HG03196 (cell line): Measurements from ENCODE around the gene KLF6.

Experiments used
- ATAC-seq: cut with Tn5 transposase; IDR thresholded peaks from one replicate; pipeline ENCODE4 v1.9.1; 2021; ENCODE audit not compliant: unreplicated experiment

KLF6 gene

DNA sequence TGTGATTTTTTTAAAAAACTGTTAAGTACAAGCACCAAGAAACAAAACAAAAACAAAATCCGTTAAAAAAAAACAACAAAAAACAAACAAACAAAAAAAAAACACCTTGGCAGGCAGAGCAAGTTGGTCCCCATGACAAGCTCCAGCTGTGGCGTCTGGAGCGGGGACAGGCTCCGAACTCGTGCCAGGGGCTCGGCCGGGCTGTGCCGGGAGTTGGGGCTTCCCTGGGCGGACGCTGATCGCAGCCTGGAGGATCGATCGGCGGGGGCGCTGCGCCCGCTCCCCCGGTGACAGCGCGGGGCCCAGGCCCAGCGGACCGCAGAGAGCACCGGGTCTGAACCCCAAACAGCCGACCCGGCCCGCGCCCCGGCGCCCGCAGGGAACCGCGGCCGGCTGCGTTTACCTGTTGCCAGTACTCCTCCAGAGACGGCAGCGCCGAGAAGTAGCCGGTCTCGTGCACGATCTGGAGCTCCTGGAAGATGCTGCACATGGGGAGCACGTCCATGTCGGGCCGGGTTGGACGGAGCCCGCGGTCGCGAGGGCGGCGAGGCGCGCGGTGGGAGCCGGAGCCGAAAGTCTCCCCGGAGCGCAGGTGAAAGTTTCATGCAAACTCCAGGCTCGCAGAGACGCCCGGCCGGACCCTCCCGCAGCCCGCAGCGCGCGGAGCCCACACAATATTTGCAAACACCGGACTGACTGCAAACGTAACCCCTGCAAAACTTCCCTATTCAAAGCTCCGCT, at the start of gene KLF6:
Gene KLF6 (minus strand): TSS at position 700 of the 741 bp plus-strand sequence. CDS start 195 bp downstream, at position 505.
- peak; percentile 42 for ATAC-seq

DNA sequence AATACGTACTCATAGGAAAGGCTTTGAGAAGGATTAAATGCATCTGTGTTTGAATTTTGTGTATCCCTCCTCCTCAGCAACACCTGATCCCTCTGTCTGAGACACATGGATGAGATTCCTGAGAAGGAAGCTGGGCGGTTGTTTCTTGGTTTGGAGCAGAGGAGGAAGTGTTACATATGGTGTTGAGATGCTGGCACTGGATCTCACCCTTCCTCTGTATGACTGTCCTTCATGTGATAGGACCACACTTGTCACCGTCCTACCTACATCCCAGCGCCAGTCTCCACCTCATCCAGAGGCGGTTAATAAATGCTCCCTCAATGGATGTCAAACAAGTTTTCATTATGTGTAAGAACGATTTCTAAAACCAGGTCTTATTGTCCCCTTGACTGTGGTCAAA, 49.4 kb upstream of the KLF6 start:
- no peak for ATAC-seq

GRCh38 chr10:3833046-3833445, 48.0 kb upstream of the KLF6 start:
- no peak for ATAC-seq

DNA sequence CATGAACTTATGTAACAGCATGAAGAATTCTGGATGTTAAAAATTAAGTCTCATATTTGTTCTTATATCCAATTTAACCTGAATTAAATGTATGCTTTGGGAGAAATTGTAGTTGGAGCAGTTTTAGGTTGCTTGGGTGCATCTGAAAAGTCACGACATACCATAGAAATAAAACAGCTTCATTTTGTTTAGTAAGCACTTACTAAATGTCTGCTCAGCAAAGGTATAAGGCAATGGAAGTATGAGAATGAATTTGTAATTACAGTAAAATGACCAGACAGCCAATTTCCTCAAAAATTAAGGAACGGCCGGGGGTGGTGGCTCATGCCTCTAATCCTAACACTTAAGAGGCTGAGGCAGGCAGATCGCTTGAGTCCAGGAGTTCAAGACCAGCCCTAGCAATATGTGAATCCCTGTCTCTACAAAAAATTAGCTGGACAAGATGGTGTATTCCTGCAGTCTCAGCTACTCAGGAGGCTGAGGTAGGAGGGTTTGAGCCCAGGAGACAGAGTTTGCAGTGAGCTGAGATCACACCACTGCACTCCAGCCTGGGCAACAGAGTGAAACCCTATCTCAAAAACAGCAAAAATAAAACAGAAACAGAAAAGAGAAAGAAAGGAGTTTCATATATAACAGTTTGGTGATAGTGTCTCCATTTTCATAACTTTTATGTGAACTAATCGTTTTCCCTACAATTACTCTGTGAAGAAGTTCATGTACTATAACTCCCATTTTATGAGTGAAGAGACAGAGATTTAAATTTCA, 47.2 kb upstream of the KLF6 start:
- ATAC-seq: no peak

GRCh38 chr10:3831608-3832007, 46.6 kb upstream of the KLF6 start:
- ATAC-seq: no peak

DNA sequence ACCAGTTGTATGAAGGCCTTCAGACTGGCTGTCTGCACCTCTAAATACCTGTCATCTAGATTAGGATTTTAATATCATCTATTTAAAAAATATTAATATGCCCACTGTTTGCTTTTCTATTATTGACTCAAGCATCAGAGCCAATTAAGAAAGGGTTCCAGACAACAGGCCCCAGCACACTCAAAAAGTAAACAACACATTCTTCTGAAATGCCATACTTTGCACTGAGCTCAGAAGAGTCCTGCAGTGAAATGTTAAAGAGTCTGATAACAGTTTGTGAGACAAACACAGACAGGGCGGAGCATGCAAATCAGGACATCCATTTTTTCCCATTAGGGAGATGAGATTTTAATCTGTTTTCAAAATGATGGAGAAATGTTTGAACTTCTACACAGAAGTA, 45.9 kb upstream of the KLF6 start:
- ATAC-seq: no peak

DNA sequence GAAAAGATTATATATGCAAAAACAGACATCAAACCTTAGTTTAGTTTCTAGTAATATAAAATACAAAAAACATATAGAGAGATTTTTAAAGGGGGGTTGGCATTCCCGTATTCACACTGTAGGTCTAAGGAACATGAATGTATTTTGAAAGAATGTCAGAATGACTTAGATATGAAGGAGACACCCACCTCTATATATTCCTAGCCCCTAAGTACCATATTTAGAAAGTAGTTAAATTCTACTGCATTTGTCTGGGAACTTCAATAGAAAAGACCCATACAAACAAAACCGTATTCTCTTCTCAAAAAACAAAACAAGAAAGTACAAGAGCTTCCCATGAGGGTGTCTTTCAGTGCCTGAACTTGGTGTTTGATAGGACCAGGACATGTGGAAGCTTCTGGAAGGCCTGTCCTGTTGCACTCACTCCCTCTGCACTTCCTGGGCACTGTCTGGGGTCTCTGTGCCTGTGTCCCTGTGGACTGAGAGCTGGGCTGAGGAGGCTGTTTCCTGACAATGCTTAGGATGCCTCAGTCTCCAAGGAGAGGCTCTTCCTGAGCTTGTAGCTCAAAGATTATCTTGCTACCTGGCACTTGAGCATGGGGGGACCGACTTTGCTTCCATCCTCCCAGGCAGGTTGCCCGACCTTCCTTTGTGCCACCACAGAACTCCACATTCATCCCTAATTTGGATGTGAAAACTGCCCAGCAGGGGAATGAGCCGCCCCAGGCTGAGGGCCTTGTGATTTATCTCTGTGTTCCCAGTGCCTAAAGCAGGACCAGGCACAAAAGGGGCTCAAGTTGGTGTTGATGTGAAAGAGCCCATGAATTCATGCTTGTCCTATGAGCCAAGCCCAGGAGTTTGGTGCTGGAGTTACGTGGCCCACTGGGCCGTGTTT, 44.4 kb upstream of the KLF6 start:
- no peak for ATAC-seq

GRCh38 chr10:3828404-3829155, 43.6 kb upstream of the KLF6 start:
- no peak for ATAC-seq

DNA sequence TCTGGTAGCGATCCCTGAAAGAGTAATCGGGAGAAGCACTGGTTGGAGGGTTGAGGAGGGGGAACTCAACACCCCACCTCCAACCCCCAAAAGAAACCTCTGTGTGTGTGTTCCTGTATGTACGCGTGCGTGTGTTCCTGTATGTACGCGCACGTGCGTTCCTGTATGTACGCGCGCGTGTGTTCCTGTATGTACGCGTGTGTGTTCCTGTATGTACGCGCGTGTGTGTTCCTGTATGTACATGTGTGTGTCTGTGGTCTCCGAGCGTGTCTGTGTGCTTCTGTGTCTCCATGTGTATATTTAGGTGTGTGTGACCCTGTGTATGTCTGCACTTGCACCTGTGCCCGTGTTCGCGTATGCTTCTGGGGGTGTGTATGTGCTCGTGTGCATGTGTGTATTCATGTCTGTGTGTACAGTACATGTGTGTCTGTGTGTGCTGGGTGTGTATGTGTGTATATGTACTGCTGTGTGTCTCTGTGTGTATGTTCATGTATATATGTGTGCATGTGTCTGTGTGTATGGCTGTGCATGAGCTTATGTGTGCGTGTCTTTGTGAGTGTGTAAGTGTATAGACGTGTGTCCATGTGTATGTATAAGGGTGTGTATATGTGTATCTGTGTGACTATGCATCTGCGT, 42.9 kb upstream of the KLF6 start:
- no peak for ATAC-seq

GRCh38 chr10:3827266-3827665, 42.3 kb upstream of the KLF6 start:
- ATAC-seq: no peak

DNA sequence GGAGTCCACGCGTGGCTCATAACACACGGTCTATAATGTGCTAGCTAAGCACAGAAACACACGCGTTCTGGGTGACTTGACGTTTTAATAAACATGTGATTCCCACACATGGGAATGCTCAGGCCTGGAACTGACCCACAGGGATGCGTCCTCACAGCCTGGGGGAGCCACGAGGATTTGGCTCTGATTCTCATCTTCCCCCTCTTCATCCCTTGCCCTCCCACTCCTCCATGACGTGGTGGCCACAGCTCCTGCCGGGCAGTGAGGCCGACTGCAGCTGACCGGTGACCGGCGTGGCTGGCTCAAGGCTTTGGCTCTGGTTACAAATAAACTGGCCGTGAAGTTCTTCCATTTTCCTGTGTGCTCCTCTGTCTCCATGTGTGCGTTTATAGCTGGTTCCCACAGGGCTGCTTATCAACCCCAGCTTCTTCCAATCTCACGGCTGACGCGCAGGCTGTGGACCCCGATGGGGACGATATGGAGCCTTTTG, 40.9 kb upstream of the KLF6 start:
- no peak for ATAC-seq

DNA sequence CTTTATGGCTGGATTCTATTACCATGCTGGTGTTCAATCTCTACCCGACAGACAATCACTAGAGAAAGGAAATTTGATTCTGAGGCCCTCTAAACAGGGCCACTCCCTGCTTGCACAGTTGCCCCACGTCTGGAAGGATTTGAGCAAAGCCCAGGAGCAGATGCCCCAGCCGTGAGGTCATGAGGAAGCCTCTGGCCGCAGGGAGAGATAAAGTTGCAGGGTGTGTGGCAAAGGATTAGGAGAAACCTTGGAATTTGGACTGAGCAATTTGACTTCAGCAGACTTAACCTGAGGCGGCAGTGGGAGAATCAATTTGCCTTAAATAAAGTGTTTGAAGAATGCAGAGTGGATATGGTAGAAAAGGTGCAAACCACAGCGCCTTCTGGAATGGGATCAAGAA, 40.2 kb upstream of the KLF6 start:
- ATAC-seq: no peak

GRCh38 chr10:3822541-3823330, 37.7 kb upstream of the KLF6 start:
- no peak for ATAC-seq

DNA sequence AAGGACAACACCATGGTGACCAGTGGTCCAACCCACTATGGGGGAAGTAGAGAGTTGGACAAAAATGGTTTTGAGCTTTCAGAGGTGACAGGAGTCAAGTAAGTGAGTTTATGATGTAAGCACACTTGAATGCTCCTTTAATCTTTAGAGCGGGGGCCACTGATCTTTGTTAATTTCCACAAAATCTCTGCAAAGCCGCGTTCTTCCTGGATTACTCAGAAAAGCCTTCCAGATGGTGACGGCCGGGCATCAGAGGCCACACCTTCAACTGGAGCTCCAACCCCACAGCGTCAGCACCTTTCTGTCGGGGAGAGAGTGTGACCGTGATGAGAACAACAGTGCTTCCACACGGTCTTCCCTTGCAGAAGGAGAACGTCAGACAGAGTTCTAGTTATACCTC, 35.2 kb upstream of the KLF6 start:
- ATAC-seq: no peak

GRCh38 chr10:3816995-3817394, 32.0 kb upstream of the KLF6 start:
- ATAC-seq: no peak

GRCh38 chr10:3814838-3815220, 29.8 kb upstream of the KLF6 start:
- ATAC-seq: no peak

DNA sequence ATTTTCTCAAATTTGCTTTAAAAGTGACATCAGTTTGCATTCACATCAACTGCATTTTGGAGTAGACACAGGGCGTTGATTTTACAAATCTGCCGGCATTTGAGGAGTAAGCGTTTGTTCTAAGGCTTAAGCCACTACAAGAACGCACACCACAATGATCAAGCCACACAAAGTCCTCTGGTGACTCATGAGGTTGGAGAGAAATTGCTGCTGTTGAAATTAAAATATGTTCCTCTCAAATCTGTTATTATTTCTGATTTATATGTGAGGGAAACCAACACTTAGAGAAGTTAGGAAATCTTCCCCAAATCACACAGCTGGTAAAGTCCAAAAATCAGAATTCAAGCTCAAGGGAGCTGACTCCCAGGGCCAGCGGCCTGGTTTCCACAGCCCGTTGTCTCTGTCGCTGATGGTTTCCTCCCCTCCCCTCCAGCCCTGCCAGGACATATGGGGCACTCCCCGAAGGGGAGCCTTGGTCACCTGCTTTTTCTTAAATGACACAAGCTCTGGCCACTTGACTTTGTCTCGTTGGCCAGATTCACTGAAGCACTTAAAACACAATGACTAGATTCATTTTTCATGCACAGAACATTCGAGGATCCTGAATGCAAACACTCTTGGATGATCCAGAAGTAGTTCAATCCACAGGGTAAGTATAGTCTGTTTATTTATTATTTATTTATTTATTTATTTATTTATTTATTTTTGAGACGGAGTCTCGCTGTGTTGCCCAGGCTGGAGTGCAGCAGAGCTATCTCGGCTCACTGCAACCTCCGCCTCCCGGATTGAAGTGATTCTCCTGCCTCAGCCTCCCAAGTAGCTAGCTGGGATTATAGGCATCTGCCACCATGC, 29.2 kb upstream of the KLF6 start:
- ATAC-seq: no peak

- ATAC-seq: no peak
Measured at GRCh38 chr10:3813267-3813666, 28.3 kb upstream of the KLF6 start.
